ENCODE data around the gene PCGF2. TPM values are rescaled to one million over a fixed set of nuclear protein-coding genes. Genes with fewer than 3 reads are reported as not detected.
A peak's percentile ranks its signal among the peaks of the same experiment; 100 is the strongest.

Gene PCGF2
- total and polyA plus RNA-seq, 9 of the 15 experiments (the other 6 are each of a cell fraction or from before 2014, with no cell fraction given) = 1.3 to 33.4 (median 7.0) TPM

DNA sequence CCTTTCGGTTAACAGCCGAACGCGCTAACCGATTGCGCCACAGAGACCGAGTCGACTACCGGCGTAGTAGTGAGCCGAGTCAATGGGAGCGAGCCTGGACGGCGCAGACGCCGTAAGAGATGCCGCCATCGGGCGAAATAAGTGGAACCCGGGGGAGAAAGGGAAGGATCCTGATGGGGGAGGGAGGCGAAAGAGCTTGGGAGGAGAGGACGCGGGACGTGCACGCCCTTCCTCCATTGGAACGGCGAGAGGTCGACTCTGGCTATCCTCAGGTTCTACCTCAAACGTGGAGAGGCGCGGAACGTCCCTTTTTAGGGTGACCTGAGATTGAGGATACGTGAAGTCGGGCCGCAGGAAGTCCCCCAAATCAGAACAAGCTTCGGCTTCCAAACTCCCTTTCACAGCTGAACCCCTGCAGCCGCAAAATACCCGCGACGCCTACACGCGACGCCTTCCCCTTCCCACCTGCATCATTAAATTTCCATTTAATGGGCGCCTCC lies 3.7 kb upstream of the PCGF2 start (continued):
- TF ChIP-seq TSC22D4 (tag; IDR thresholded peaks at IDR 0.05) (no peak), RFX1 (IDR thresholded peaks at IDR 0.05) (no peak), BRD9 (IDR thresholded peaks at IDR 0.05; ENCODE audit: low read depth, partially characterized antibody) (peak; percentile 90), ZNF217 (CRISPR knock-in tag; IDR thresholded peaks at IDR 0.05) (no peak), ETS1 (conservative IDR thresholded peaks at IDR 0.05; ENCODE audit: control insufficient read depth, low read depth, low read length) (peak; percentile 95), ZBTB1 (CRISPR knock-in tag; IDR thresholded peaks at IDR 0.05; ENCODE audit: borderline replicate concordance, low read depth) (no peak), RBM22 (IDR thresholded peaks at IDR 0.05; ENCODE audit: low read depth, low read length, poor library complexity, severe bottlenecking) (peak; percentile 69), EHMT2 (IDR thresholded peaks at IDR 0.05) (no peak), POLR2G (IDR thresholded peaks at IDR 0.05; ENCODE audit: low read depth, low read length) (peak; percentile 71), TAL1 (IDR thresholded peaks at IDR 0.05) (no peak), ZNF407 (IDR thresholded peaks at IDR 0.05; ENCODE audit: low read depth) (peak; percentile 69), CHD2 (IDR thresholded peaks at IDR 0.05; ENCODE audit: low read depth, low read length) (peak; percentile 31; the same call in 1 of the 2 replicates), ILK (tag; IDR thresholded peaks at IDR 0.05; ENCODE audit: borderline replicate concordance, low read depth) (no peak), ELF1 (tag; IDR thresholded peaks at IDR 0.05) (no peak), KLF1 (tag; IDR thresholded peaks at IDR 0.05) (no peak; the same call in 1 of the 2 replicates), BRD4 (IDR thresholded peaks at IDR 0.05) (peak; percentile 41; the same call in 1 of the 2 replicates), MYNN (IDR thresholded peaks at IDR 0.05) (no peak), MYNN (CRISPR knock-in tag; IDR thresholded peaks at IDR 0.05) (no peak)
- TF ChIP-seq, protein P1, sequence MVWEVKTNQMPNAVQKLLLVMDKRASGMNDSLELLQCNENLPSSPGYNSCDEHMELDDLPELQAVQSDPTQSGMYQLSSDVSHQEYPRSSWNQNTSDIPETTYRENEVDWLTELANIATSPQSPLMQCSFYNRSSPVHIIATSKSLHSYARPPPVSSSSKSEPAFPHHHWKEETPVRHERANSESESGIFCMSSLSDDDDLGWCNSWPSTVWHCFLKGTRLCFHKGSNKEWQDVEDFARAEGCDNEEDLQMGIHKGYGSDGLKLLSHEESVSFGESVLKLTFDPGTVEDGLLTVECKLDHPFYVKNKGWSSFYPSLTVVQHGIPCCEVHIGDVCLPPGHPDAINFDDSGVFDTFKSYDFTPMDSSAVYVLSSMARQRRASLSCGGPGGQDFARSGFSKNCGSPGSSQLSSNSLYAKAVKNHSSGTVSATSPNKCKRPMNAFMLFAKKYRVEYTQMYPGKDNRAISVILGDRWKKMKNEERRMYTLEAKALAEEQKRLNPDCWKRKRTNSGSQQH (CRISPR knock-in tag; IDR thresholded peaks at IDR 0.05) = peak; percentile 24; the same call in 1 of the 2 replicates

Measured in K562 (cell line).